ENCODE data around the gene HPF1. TPM values are rescaled to one million over a fixed set of nuclear protein-coding genes. Genes with fewer than 3 reads are reported as not detected.
"Not testable (repeated sequence)": the region's sequence is repeated elsewhere in the genome, so short reads cannot be mapped to it uniquely, and the experiment has no call there.

HPF1 gene
- 21.9 TPM for total RNA-seq

DNA sequence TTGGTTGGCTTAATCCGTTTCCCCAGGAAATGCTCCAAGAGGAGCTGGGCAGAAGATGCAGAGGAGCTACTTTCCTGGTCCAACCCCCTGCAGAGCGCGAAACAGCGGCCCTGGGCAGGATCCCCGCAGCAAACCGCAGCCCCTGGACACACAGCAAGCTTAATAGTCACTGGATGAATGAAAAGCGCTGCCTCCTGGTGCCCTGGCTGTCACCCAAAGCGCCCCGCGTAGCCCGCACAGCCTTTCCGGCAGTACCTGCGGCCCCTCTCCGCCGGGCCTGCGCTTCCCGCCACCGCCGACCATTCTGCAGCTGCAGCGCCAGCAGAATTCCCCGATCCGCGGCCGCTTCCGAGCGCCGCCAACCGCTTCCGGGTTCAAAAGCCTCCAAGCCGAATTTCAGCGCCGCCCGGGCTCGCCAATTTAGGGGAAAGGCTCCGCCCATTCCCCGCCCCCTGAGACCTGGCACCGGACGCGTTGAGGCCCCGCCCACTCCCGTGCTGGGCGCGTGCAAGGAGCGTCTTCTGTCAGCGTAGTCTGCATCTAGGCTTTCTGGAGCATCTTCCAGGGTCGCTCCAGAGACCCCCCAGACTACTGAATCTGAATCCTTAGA, at the start of gene HPF1:
HPF1 (minus strand) TSS at position 370 of the 610 bp plus-strand sequence; CDS start at position 303, 67 bp downstream.
- DNase-seq (ENCODE audit: low spot score) = peak; percentile 94

DNA sequence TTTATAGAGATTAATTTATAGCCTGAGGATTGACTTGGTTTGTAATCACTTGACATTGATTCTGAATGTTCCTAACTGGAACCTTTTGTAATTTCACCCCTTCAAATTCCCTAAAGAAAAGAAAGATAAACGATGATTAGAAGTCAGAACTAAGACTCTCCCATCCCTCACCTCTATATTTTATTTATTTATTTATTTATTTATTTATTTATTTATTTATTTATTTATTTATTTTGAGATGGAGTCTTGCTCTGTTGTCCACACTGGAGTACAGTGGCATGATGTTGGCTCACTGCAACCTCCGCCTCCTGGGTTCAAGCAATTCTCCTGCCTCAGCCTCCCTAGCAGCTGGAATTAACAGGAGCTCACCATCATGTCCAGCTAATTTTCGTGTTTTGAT, 49.0 kb upstream of the HPF1 start:
- DNase-seq (ENCODE audit: low spot score) = not testable (repeated sequence)

DNA sequence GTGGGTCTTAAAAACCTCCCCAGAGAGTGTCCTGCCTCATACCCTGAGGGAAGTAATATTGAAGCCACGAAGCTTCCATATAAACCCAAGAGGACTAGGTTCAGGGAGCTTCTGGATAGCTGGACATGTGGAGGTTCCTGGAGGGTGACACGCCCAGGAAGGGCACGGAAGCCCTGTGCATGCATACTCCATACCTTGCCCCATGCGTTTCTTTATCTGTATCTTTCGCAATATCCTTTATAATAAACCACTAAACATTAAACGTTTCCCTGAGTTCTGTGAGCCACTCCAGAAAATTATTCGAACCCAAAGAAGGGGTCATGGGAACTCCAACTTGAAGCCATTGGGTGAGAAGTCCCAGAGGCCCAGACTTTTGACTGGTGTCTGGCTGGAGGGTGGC, 45.7 kb upstream of the HPF1 start:
- DNase-seq (ENCODE audit: low spot score) = no peak

DNA sequence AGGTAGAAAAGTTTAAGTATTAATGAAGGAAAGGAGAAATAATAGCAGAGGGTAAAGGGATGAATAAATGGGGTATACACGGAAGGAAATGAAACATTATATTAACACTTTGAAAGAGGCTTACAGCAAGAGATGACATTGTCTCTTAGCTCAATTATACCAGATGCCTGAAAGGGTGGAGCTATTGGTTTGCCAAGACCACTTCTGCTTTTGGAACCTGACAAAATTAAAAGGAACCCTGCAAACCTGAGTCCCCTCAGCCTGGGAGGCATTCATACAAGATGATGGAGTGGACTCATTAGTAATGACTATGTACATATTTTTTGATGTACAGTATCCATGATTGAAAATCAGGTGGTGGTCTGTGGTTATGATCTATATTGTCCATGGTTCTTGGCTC, 45.1 kb upstream of the HPF1 start:
- no peak for DNase-seq (ENCODE audit: low spot score)

DNA sequence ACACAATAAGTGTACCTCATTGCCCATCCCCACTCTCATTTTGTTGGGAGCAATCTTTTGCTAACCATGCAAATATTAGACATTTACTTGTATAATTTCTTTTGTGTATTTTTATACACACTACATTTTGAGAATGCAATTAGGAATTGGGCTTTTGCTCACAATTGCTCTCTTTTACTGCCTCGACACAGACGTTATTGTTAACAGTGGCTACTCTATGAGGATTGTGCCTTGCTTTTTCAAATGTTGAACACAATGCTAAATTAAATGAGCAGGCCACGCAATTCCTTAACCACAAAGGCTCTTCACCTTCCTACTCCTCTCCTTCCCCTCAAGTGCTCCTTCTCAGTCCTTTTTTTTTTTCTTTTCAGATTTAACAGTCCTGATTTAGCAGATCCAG, 42.8 kb upstream of the HPF1 start:
- no peak for DNase-seq (ENCODE audit: low spot score)

DNA sequence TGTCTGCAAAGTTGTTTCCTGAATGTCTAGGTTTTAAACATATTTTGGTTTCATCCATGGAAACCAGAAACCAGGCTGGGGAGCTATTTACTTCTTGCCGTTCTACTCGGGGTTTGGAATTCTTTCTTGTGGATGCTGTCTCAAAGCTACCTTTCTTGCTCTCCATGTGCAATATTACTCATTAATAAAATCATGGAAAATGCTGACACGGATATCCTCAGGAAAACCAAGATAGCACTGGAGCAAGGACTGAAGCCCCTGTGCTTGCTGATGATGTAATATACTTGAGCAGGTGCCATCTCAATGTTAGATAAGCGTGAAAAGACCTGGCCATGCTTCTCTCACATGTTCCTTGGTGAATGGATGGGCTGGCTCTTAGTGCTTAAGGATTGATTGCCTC, 41.5 kb upstream of the HPF1 start:
- DNase-seq (ENCODE audit: low spot score) = no peak

DNA sequence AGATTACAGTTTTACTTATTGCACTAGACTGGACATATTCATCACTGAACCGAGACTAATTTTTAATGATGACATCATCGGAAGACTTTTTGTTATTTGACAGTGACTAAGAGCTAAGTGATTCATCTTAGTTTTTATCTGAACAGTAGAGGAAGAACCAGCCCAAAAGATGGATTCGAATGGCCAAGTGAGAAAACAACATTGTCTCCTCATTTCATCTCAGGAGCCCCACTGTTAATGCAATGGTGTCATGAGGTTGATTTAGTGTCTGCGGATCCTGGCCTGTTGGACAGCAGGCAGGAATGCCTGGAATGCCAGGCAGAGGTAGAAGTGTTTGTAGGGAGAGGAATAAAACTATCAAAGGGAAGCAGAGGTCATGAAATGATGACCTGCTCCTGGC, 37.8 kb upstream of the HPF1 start:
- no peak for DNase-seq (ENCODE audit: low spot score)

DNA sequence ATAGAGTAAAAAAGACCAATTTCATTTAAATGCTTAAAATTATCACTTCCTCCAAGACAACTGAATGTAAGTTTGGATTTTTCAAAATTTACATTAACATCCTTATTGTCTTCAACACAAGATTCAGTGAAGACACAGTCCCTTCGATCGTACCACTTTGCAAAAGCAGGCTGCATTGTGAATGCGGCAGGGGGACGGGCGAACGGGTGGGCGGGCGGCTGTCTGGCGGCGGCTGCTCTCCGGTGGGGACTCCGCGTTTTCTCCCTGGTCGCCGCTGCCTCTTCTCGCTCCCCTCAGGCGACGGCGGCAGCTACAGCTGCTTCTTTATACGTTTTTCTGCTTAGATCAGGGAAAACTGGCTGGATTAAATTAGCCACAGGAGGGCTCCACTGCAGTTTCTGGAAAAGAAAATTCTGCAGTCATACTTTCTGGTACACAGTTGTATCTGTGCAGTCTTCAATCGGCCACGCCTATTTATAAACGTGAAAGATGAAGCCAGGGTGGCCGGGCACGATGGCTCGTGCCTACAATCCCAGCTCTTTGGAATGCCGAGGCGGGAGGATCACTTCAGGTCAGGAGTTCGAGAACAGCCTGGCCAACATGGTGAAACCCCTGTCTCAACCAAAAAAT, 33.9 kb upstream of the HPF1 start:
- peak; percentile 49 for DNase-seq (ENCODE audit: low spot score)

DNA sequence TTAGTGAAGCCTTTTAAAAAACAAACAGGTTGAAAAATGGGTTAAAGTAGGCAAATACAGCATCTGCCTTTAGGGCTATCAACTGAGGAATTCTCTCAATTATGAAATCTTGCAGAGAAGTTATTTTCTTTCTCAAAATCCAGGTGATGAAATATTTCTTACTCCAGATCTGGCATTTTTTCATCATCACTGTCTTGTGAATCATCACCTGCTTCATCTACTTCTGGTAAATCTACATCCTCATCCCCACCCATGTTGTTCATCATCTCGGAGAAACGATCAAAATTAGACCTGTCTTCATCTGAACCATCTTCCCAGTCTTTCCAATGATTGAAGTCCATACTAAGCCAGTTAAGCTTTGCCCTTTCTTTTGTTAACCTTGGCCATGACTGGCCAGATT, 33.3 kb upstream of the HPF1 start:
- no peak for DNase-seq (ENCODE audit: low spot score)

DNA sequence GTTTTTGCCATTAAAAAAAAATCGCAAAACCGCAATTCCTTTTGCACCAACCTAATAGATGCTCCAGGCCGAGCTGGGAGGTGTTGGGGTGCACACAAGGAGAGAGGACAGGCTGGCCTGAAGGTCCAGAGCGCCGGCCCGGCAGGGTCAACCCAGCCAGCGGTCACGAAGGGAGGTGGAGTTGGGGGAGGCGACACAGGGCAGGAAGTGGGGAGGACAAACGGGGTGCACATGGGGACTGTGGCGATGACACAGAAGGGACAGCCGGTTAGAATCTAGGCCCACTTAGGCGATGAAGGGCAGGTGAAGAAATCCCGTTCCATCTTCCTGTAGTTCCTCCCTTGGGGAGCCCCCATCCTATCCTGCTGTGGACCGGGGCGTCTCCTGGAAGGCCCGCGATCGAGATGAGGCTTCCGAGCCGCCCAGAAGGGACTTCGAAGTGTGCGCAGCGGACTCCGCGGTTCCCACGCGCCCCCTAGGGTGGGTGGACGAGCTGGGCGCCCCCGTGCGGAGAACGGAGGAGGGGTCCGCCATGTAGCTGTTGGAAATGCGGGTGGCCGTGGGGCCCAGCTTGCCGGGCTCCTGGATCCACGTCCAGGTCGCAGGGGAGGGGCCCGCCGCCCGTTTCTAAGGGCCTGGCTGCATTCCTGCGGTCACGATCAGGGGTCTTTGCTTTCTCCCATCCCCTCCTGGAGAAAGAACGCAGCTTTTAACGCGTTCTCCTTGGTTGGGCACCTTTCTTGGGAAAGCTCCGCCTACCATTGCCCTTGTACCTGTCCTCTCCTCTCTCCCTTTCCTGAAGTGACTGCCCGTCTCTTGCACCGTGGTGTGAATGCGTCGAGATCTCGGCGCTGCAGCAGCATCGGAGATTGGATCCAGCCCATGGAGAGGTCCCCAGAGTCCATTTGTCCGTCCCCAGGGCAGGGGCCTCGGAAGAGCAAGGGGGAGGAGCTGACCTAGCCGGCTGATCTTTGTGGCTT, 17.0 kb upstream of the HPF1 start:
- DNase-seq (ENCODE audit: low spot score) = no peak

DNA sequence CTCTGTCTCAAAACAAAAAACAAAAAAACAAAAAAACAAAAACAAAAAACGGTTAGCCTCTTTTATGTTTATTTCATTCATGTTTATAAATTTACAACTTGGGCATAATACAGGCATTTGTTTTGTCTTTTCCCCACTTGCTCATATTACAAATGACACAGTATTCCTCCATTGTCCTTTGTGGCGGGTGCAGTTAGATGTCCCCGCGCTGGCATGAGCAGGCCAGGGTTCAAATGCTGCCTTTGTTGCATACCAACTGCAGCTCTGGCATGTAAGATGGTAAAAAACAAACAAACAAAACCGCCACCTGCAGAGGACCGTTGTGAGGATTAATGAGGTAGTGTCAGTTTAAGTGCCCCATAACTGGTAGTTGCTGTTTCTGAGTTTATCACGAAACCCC, 16.1 kb upstream of the HPF1 start:
- DNase-seq (ENCODE audit: low spot score) = no peak

DNA sequence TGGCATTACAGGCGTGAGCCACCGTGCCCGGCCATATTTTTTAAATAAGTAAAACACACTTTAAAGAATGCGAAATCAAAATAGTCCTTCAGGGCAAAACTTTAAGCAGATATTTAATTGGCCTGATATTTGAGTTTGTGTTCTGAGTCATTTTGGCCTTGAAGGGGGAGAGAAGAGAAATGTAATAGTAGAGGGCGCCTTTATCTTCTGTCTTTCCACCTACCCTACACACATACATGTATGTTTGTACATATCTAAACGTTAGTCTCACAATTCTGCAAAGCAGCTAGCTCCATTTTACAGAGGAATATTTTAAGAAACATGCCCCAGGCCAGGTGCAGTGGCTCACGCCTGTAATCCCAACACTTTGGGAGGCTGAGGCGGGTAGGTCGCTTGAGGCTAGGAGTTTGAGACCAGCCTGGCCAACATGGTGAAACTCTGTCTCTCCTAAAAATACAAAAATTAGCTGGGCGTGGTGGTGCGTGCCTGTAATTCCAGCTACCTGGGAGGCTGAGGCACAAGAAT, 13.9 kb upstream of the HPF1 start:
- not testable (repeated sequence) for DNase-seq (ENCODE audit: low spot score)

DNA sequence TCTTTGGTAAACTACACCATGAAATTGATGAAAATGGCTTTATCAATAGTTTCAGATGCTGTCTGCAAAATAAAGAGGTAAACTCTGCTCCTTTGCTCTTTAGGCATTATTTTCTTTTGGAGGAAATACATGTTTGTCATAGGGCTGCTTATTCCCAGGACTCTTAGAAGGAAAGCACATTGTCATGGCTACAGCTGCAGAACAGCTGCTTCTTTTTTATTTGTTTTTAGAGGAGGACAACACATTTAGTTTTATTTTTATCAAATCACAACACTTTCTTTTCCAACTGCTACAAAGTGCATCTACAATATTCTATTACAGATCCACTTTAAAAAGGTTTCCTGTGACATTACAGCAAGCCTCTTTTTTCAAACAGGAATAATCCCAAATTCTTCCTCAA, 12.7 kb upstream of the HPF1 start:
- DNase-seq (ENCODE audit: low spot score) = no peak

DNA sequence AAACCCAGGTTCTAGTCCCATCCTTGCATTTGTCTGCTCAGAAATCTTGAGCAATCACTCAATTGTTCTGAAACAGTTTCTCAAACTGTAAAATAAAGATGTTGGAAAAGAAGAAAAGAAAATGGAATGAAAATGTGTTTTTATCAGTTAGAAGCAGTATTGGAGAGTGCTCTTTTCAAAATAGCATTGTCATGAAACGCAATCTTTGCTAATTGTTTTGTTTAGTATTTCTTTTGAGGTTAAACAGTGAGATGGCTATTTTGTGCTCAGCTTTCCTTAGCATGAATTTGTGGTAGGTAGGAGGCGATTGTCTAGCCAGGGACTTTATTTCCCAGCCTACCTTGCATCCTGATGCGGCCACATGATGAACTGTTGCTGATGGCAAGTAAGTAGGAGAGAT, 10.6 kb upstream of the HPF1 start:
- no peak for DNase-seq (ENCODE audit: low spot score)

DNA sequence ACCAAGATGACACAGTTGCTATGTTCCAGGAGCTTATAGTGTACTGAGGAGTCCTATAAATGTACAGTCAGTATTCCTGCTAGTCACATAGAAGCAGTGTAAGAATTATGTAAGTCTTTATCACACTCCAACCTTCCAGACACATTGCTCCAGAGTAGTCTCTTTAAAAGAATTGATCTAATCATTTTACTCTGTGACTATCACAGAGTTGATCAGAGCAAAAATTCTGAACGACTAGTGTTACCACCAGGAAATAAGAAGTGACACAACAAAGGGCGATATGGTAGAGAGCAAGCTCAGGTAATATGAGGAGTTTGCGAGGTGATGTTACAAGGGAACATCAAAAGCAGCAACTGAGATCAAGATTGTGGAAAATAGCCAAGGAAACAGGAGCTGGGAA, 9.0 kb upstream of the HPF1 start:
- no peak for DNase-seq (ENCODE audit: low spot score)

DNA sequence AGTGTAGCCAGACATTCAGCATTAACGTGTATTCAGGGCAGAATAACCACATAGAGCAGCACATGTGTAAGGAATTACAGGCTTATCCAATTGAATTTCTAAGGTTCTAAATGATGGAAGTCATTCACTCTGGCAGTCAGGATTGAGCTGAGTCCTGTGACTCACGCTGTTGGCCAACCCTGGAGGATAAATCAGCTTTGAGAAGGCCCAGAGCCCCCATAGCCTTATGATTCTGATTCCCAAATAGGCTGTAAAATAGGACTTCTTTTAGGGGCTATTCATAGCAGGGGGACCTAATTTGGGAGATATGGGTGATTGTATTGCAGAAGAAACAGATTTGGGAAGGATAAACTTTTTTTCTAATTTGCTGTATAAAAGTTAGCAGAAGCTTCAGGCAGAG, 8.1 kb upstream of the HPF1 start:
- DNase-seq (ENCODE audit: low spot score) = no peak

DNA sequence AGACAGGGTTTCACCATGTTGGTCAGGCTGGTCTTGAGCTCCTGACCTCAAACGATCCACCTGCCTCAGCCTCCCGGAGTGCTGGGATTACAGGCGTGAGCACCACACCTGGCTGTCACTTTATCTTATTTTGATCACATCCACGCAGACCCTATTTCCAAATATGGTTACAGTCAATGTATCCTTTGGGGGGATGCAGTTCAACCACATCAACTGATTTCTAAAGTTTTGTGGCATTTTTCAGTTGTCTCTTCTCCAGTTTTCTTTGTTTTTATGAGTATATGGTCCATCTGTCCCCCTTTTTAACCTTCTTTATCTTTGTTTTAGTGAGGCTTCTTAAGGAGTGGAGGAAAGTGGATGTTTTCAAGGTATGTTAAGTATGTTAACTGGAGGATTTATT, 4.1 kb upstream of the HPF1 start:
- DNase-seq (ENCODE audit: low spot score) = no peak

DNA sequence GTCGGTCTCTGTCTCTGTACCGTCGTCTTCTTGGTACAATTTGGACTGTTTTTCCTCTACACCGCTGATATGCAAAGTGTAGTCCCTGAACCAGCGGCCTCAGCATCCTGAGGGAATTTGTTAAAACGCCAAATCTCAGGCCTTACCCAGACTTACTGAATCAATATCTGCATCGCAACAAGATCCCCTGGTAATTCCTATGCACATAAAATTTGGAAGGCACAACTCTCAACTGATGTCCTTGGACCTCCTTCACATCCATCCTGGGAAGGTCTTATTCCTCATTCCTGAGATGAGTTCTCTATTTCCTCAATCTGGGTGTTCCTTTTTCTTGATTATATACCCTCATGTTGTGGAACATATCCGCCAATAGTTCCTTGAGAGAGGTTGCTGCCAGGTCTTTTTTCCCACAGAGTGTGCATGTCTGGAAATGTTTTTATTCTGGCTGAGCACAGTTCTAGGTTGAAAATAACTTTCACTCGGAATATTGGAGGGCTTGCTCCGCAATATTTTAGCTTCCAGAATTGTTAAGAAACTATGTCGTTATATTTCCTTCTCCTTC, 738 bp upstream of the HPF1 start:
- no peak for DNase-seq (ENCODE audit: low spot score)

DNA sequence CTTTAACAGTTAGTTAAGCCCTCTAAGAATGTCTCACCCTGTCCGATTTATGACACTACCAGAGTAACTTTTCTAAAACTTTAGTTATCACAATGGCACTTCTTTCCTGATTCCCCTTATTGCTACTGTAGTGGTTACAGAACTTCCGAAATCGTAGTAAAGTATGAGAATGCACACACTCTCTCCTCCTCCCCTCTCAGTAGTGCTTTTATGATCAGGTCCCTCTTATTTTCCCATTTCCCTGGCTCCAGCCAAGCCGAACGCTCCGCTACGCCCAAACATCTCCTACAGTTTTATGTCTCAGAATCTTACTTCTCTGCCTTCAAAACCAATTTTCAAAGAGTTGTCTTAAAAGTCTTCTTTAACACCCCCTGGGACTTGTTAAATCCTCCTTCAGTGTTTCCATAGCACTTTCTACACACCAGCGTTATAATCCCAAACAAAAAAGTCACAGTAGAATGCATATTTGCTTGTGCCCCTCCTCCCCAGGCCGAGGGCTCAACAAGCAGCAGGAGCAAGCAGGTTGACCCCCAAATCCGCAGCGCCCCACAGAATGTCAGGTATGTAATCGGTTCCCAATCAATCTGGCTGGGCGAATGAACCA, 671 bp downstream of the HPF1 start:
- DNase-seq (ENCODE audit: low spot score) = no peak

DNA sequence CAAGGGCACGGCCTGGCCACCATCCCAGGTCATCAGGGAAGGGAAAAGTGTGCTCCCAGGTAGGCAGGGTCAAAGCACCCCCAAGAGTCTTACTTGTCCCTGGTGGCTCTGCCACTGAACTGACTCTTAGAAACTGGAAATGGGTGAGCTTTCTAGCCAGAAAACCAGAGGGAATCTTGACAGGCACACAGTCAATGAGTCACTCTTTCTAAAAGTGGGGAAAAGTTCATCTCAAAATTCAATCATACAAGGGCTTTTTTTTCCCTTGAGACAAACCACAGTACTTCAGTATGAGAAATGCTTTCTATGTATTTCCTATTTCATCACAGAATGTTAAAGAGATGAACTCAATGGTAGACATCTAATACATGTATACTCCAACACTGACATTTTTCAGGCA, 12.5 kb downstream of the HPF1 start:
- DNase-seq (ENCODE audit: low spot score) = no peak

DNA sequence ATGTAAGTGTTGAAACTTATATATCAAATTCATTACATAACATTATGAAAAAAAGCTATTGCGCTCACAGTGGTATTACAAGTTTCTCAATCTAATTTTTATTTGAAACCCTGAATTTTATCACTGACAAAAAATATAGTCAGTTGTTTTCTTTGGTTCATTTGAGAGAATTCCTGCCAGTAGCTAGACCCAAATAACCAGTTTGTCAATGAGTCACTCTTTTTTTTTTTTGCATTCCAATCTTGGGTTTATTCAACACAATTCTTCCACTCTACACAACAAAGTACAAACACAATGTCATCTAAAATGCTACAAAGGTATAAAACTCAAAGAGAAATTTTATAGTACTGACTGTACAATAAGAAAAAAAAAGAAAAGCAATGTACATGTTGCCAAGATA, 13.1 kb downstream of the HPF1 start:
- no peak for DNase-seq (ENCODE audit: low spot score)

DNA sequence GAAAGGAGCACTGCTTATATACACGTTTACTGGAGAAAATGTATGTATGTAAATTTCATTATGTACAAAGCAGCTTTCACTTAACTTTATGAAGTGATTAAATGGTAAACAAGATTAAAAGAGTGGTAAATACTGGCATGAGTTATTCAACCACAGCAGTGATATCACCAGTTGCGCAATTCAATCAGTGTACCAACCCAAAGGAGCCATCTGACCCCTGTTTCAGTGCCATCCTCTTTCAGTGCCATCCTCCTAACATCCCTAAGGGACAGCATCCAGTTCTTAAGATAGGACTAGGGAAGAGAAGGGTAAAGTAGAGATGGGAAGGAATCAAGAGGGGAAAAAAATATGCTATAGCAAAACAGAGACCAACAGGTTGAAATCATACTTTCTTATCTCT, 16.2 kb downstream of the HPF1 start:
- DNase-seq (ENCODE audit: low spot score) = no peak
